ENCODE measurements around the gene ABHD12.

ABHD12 gene

GRCh38 chr20:25275813-25276532, 114.7 kb downstream of the ABHD12 start:
- Histone ChIP-seq H3K4me1 (ENCODE audit: control insufficient read depth, insufficient read depth, low read length) (no peaks in the 10 kb centered on the region), H3K27me3 (ENCODE audit: control insufficient read depth, insufficient read depth, low read length) (no peaks in the 10 kb centered on the region), H3K4me3 (ENCODE audit: low read length) (no peak overlapping the region), H3K36me3 (ENCODE audit: control insufficient read depth, insufficient read depth, low read length) (peaks cover 24% of the 10 kb centered on the region), H3K27ac (ENCODE audit: low read length) (no peak overlapping the region), H3K9me3 (ENCODE audit: control insufficient read depth, insufficient read depth, low read length) (no peaks in the 10 kb centered on the region)
- WGBS (ENCODE audit: insufficient coverage, insufficient read length): no CpG with 5 or more reads among the region's 20 CpGs
- no peak for DNase-seq (ENCODE audit: low read depth, low spot score)

- no CpG with 5 or more reads among the region's 32 CpGs for WGBS (ENCODE audit: insufficient coverage, insufficient read length)
- H3K36me3 ChIP-seq (ENCODE audit: control insufficient read depth, insufficient read depth, low read length): peaks cover 26% of the 10 kb centered on the region
- DNase-seq (ENCODE audit: low read depth, low spot score): no peak
These were observed 115.5 kb downstream of the ABHD12 start for GRCh38 chr20:25274891-25275812.

GRCh38 chr20:25274481-25274880, 116.2 kb downstream of the ABHD12 start:
- Histone ChIP-seq H3K4me3 (ENCODE audit: low read length) (no peak overlapping the region), H3K27ac (ENCODE audit: low read length) (no peak overlapping the region), H3K36me3 (ENCODE audit: control insufficient read depth, insufficient read depth, low read length) (peaks cover 26% of the 10 kb centered on the region), H3K27me3 (ENCODE audit: control insufficient read depth, insufficient read depth, low read length) (no peaks in the 10 kb centered on the region), H3K9me3 (ENCODE audit: control insufficient read depth, insufficient read depth, low read length) (no peaks in the 10 kb centered on the region), H3K4me1 (ENCODE audit: control insufficient read depth, insufficient read depth, low read length) (no peaks in the 10 kb centered on the region)
- DNase-seq (ENCODE audit: low read depth, low spot score): no peak
- no CpG with 5 or more reads among the region's 20 CpGs for WGBS (ENCODE audit: insufficient coverage, insufficient read length)

More at GRCh38 chr20:25274891-25275812, 115.5 kb downstream of the ABHD12 start:
- Histone ChIP-seq H3K27ac (ENCODE audit: low read length) (no peak overlapping the region), H3K27me3 (ENCODE audit: control insufficient read depth, insufficient read depth, low read length) (no peaks in the 10 kb centered on the region), H3K4me3 (ENCODE audit: low read length) (no peak overlapping the region), H3K9me3 (ENCODE audit: control insufficient read depth, insufficient read depth, low read length) (no peaks in the 10 kb centered on the region), H3K4me1 (ENCODE audit: control insufficient read depth, insufficient read depth, low read length) (no peaks in the 10 kb centered on the region)

GRCh38 chr20:25273541-25274358, 116.9 kb downstream of the ABHD12 start:
- H3K27me3 ChIP-seq (ENCODE audit: control insufficient read depth, insufficient read depth, low read length): no peaks in the 10 kb centered on the region
- H3K27ac ChIP-seq (ENCODE audit: low read length): no peak overlapping the region
- H3K36me3 ChIP-seq (ENCODE audit: control insufficient read depth, insufficient read depth, low read length): peaks cover 22% of the 10 kb centered on the region
- H3K4me1 ChIP-seq (ENCODE audit: control insufficient read depth, insufficient read depth, low read length): no peaks in the 10 kb centered on the region
- no peaks in the 10 kb centered on the region for H3K9me3 ChIP-seq (ENCODE audit: control insufficient read depth, insufficient read depth, low read length)
- DNase-seq (ENCODE audit: low read depth, low spot score): no peak
- WGBS (ENCODE audit: insufficient coverage, insufficient read length): no CpG with 5 or more reads among the region's 20 CpGs
- H3K4me3 ChIP-seq (ENCODE audit: low read length): no peak overlapping the region

GRCh38 chr20:25273046-25273445, 117.6 kb downstream of the ABHD12 start:
- Histone ChIP-seq H3K4me3 (ENCODE audit: low read length) (no peak overlapping the region), H3K27ac (ENCODE audit: low read length) (no peak overlapping the region), H3K27me3 (ENCODE audit: control insufficient read depth, insufficient read depth, low read length) (no peaks in the 10 kb centered on the region), H3K9me3 (ENCODE audit: control insufficient read depth, insufficient read depth, low read length) (no peaks in the 10 kb centered on the region), H3K4me1 (ENCODE audit: control insufficient read depth, insufficient read depth, low read length) (no peaks in the 10 kb centered on the region), H3K36me3 (ENCODE audit: control insufficient read depth, insufficient read depth, low read length) (peaks cover 15% of the 10 kb centered on the region)
- no CpG with 5 or more reads among the region's 10 CpGs for WGBS (ENCODE audit: insufficient coverage, insufficient read length)
- no peak for DNase-seq (ENCODE audit: low read depth, low spot score)

GRCh38 chr20:25272223-25273000, 118.2 kb downstream of the ABHD12 start:
- DNase-seq (ENCODE audit: low read depth, low spot score): no peak
- H3K36me3 ChIP-seq (ENCODE audit: control insufficient read depth, insufficient read depth, low read length): peaks cover 15% of the 10 kb centered on the region
- H3K27ac ChIP-seq (ENCODE audit: low read length): no peak overlapping the region
- WGBS (ENCODE audit: insufficient coverage, insufficient read length): no CpG with 5 or more reads among the region's 19 CpGs
- H3K4me3 ChIP-seq (ENCODE audit: low read length): no peak overlapping the region
- H3K9me3 ChIP-seq (ENCODE audit: control insufficient read depth, insufficient read depth, low read length): no peaks in the 10 kb centered on the region
- H3K4me1 ChIP-seq (ENCODE audit: control insufficient read depth, insufficient read depth, low read length): no peaks in the 10 kb centered on the region
- H3K27me3 ChIP-seq (ENCODE audit: control insufficient read depth, insufficient read depth, low read length): no peaks in the 10 kb centered on the region

- Histone ChIP-seq H3K27ac (ENCODE audit: low read length) (no peak overlapping the region), H3K9me3 (ENCODE audit: control insufficient read depth, insufficient read depth, low read length) (no peaks in the 10 kb centered on the region), H3K4me1 (ENCODE audit: control insufficient read depth, insufficient read depth, low read length) (no peaks in the 10 kb centered on the region), H3K4me3 (ENCODE audit: low read length) (no peak overlapping the region), H3K27me3 (ENCODE audit: control insufficient read depth, insufficient read depth, low read length) (no peaks in the 10 kb centered on the region), H3K36me3 (ENCODE audit: control insufficient read depth, insufficient read depth, low read length) (peaks cover 14% of the 10 kb centered on the region)
- no CpG with 5 or more reads among the region's 13 CpGs for WGBS (ENCODE audit: insufficient coverage, insufficient read length)
- no peak for DNase-seq (ENCODE audit: low read depth, low spot score)
These were observed 119.0 kb downstream of the ABHD12 start for GRCh38 chr20:25271486-25272222.

GRCh38 chr20:25270829-25271251, 119.8 kb downstream of the ABHD12 start:
- no peak for DNase-seq (ENCODE audit: low read depth, low spot score)
- peaks cover 11% of the 10 kb centered on the region for H3K36me3 ChIP-seq (ENCODE audit: control insufficient read depth, insufficient read depth, low read length)

GRCh38 chr20:25269833-25270170, 120.8 kb downstream of the ABHD12 start:
- DNase-seq (ENCODE audit: low read depth, low spot score): no peak
- Histone ChIP-seq H3K4me3 (ENCODE audit: low read length) (no peak overlapping the region), H3K27ac (ENCODE audit: low read length) (no peak overlapping the region), H3K27me3 (ENCODE audit: control insufficient read depth, insufficient read depth, low read length) (no peaks in the 10 kb centered on the region), H3K4me1 (ENCODE audit: control insufficient read depth, insufficient read depth, low read length) (no peaks in the 10 kb centered on the region), H3K9me3 (ENCODE audit: control insufficient read depth, insufficient read depth, low read length) (no peaks in the 10 kb centered on the region), H3K36me3 (ENCODE audit: control insufficient read depth, insufficient read depth, low read length) (peaks cover 11% of the 10 kb centered on the region; the same call in 1 of the 2 replicates)
- no CpG with 5 or more reads among the region's 6 CpGs for WGBS (ENCODE audit: insufficient coverage, insufficient read length)

More at GRCh38 chr20:25270829-25271251, 119.8 kb downstream of the ABHD12 start:
- H3K9me3 ChIP-seq (ENCODE audit: control insufficient read depth, insufficient read depth, low read length): no peaks in the 10 kb centered on the region
- no peaks in the 10 kb centered on the region for H3K27me3 ChIP-seq (ENCODE audit: control insufficient read depth, insufficient read depth, low read length)
- H3K4me3 ChIP-seq (ENCODE audit: low read length): no peak overlapping the region
- H3K27ac ChIP-seq (ENCODE audit: low read length): no peak overlapping the region
- no peaks in the 10 kb centered on the region for H3K4me1 ChIP-seq (ENCODE audit: control insufficient read depth, insufficient read depth, low read length)
- WGBS (ENCODE audit: insufficient coverage, insufficient read length): no CpG with 5 or more reads among the region's 12 CpGs
